ENCODE measurements around the gene ABHD2.

DNA sequence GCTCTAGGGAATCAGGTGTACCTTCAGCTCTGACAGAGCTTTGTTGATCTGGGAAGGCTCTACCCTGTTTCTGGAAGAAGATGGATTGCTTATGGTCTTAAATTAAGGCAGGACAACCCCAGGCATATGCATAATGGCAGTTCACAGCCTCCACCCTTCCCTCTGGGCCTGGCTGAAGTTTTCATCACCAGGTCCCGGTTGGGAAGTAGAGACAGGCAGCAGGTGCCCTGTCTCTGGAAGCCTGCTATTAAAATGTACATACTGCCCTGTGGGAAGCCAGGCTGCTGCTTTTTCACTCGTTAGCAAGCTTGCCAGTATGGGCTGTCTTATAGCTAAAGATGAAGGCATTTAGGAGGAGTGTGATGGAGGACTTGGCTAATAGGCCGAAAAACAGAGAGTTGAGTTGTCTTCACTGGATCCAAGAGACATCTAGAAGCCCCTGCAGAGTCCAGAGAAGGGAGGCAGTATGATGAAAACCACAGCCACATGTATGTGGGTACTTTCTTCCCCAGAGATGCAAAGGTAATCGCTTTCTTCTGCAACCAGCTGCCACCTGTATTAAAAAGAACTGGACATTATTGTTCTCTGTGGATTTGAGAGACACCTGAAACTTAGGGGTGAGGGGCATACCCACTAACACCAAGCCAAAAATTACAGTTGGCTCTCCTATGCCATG lies 34.4 kb downstream of the ABHD2 start:
- TF ChIP-seq, protein P1, sequence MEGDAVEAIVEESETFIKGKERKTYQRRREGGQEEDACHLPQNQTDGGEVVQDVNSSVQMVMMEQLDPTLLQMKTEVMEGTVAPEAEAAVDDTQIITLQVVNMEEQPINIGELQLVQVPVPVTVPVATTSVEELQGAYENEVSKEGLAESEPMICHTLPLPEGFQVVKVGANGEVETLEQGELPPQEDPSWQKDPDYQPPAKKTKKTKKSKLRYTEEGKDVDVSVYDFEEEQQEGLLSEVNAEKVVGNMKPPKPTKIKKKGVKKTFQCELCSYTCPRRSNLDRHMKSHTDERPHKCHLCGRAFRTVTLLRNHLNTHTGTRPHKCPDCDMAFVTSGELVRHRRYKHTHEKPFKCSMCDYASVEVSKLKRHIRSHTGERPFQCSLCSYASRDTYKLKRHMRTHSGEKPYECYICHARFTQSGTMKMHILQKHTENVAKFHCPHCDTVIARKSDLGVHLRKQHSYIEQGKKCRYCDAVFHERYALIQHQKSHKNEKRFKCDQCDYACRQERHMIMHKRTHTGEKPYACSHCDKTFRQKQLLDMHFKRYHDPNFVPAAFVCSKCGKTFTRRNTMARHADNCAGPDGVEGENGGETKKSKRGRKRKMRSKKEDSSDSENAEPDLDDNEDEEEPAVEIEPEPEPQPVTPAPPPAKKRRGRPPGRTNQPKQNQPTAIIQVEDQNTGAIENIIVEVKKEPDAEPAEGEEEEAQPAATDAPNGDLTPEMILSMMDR (IDR thresholded peaks at IDR 0.05), result no peak
- no peak for TF ChIP-seq POLR2A (IDR thresholded peaks at IDR 0.05)
- no peak for TF ChIP-seq POLR2AphosphoS5 (IDR thresholded peaks at IDR 0.05)

Data from upper lobe of left lung (tissue), 4 donors.